ENCODE results near the gene DAND5. TPM values are rescaled to one million over a fixed set of nuclear protein-coding genes. Genes with fewer than 3 reads are reported as not detected.

Gene DAND5
- total and polyA plus RNA-seq, 12 donors, result 0.27 to 2.3 (median 0.92) TPM

- intact Hi-C loops (cut with DNase I), result no loop called here
- no peaks in the 10 kb centered on the region for H3K9me3 ChIP-seq (replicated peaks in 1 of 3)
- 23 to 38% (median 33%) methylated on average over 20 of the region's 20 CpGs for WGBS, 4 donors
- no peaks in the 10 kb centered on the region for H3K27me3 ChIP-seq
- TF ChIP-seq, protein P1, sequence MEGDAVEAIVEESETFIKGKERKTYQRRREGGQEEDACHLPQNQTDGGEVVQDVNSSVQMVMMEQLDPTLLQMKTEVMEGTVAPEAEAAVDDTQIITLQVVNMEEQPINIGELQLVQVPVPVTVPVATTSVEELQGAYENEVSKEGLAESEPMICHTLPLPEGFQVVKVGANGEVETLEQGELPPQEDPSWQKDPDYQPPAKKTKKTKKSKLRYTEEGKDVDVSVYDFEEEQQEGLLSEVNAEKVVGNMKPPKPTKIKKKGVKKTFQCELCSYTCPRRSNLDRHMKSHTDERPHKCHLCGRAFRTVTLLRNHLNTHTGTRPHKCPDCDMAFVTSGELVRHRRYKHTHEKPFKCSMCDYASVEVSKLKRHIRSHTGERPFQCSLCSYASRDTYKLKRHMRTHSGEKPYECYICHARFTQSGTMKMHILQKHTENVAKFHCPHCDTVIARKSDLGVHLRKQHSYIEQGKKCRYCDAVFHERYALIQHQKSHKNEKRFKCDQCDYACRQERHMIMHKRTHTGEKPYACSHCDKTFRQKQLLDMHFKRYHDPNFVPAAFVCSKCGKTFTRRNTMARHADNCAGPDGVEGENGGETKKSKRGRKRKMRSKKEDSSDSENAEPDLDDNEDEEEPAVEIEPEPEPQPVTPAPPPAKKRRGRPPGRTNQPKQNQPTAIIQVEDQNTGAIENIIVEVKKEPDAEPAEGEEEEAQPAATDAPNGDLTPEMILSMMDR (IDR thresholded peaks at IDR 0.05), result no peak
- TF ChIP-seq POLR2A (IDR thresholded peaks at IDR 0.05), result no peak
- H3K4me1 ChIP-seq (replicated peaks in 1 of 2), result peaks cover 28 to 43% of the 10 kb centered on the region in 2 donors
- no peak for DNase-seq
- peak overlapping the region; percentile 46 to 82 (median 67) for H3K27ac ChIP-seq
- H3K4me3 ChIP-seq, result peak overlapping the region in 2 of 4 donors; percentile 29 to 64
- no peaks in the 10 kb centered on the region for H3K36me3 ChIP-seq (replicated peaks in 1 of 2)
These were observed 44.3 kb downstream of the DAND5 start for GRCh38 chr19:13013649-13014048.

GRCh38 chr19:13014101-13014920 is 44.9 kb downstream of the DAND5 start:
- H3K27ac ChIP-seq, result peak overlapping the region in 2 of 5 donors; percentile 67 to 82
- 54 to 74% (median 60%) methylated on average over 35 of the region's 35 CpGs for WGBS, 4 donors
- no peaks in the 10 kb centered on the region for H3K9me3 ChIP-seq (replicated peaks in 1 of 3)
- H3K4me3 ChIP-seq, result peak overlapping the region in 1 of 4 donors; percentile 64
- H3K36me3 ChIP-seq (replicated peaks in 1 of 2), result no peaks in the 10 kb centered on the region
- DNase-seq, result no peak
- TF ChIP-seq, protein P1 (IDR thresholded peaks at IDR 0.05), result no peak
- intact Hi-C loops (cut with DNase I), result no loop called here
- H3K4me1 ChIP-seq (replicated peaks in 1 of 2), result peaks cover 31 to 43% of the 10 kb centered on the region in 2 donors
- no peaks in the 10 kb centered on the region for H3K27me3 ChIP-seq

- no peak overlapping the region for H3K4me3 ChIP-seq
- peak overlapping the region in 1 of 5 donors; percentile 6 for H3K27ac ChIP-seq
- no peak for TF ChIP-seq POLR2A (IDR thresholded peaks at IDR 0.05)
- TF ChIP-seq, protein P1 (IDR thresholded peaks at IDR 0.05), result no peak
- peaks cover 31 to 38% of the 10 kb centered on the region in 2 donors for H3K4me1 ChIP-seq (replicated peaks in 1 of 2)
- no peak for DNase-seq
- no peaks in the 10 kb centered on the region for H3K27me3 ChIP-seq
- intact Hi-C loops (cut with DNase I), result no loop called here
- WGBS, 4 donors, result 87 to 94% (median 90%) methylated on average over 4 of the region's 4 CpGs
- H3K9me3 ChIP-seq (replicated peaks in 1 of 3), result no peaks in the 10 kb centered on the region
- no peaks in the 10 kb centered on the region for H3K36me3 ChIP-seq (replicated peaks in 1 of 2)
These were observed 45.5 kb downstream of the DAND5 start for GRCh38 chr19:13014921-13015280.

GRCh38 chr19:13015361-13016223 is 46.2 kb downstream of the DAND5 start:
- no peak for DNase-seq
- intact Hi-C loops (cut with DNase I), result no loop called here
- Histone ChIP-seq H3K9me3 (replicated peaks in 1 of 3) (no peaks in the 10 kb centered on the region), H3K27me3 (no peaks in the 10 kb centered on the region), H3K4me3 (no peak overlapping the region), H3K36me3 (replicated peaks in 1 of 2) (no peaks in the 10 kb centered on the region), H3K4me1 (replicated peaks in 1 of 2) (peaks cover 31 to 45% of the 10 kb centered on the region in 2 donors), H3K27ac (peak overlapping the region in 1 of 5 donors; percentile 10)
- TF ChIP-seq, protein P1 (IDR thresholded peaks at IDR 0.05), result no peak
- TF ChIP-seq POLR2A (IDR thresholded peaks at IDR 0.05), result no peak
- 86 to 92% (median 88%) methylated on average over 12 of the region's 12 CpGs for WGBS, 4 donors
